NCI-H2196 treated with DMSO at 0.1 percent for 48 hours (cell line): ENCODE measurements around the gene OR12D3.
"Not testable (repeated sequence)": the region's sequence is repeated elsewhere in the genome, so short reads cannot be mapped to it uniquely, and the experiment has no call there.

Experiments
- DNase-seq: peaks from one replicate; lab custom pipeline; 2025; ENCODE audit not compliant: unreplicated experiment; lab: John Stamatoyannopoulos, UW

Gene OR12D3, protein sequence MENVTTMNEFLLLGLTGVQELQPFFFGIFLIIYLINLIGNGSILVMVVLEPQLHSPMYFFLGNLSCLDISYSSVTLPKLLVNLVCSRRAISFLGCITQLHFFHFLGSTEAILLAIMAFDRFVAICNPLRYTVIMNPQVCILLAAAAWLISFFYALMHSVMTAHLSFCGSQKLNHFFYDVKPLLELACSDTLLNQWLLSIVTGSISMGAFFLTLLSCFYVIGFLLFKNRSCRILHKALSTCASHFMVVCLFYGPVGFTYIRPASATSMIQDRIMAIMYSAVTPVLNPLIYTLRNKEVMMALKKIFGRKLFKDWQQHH

DNA sequence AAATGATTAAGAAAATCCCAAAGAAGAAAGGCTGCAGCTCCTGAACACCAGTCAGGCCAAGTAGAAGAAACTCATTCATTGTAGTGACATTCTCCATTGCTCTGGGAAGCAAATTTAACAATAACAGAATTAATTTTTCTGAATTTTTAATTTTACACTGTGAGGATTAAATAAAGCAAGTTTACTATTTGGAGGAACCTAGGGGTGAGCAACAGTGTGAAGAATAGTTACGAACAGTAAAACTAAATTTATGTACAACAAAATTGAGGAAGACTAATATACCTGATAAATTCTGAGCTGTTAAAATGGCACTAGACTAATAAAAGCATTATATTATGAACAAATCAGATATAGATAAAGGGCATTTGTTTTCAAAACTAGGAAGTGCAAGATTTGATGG is at the start of gene OR12D3:
TSS of gene OR12D3 (minus strand) at position 101 of the 400 bp plus-strand sequence. CDS start at position 97, 4 bp downstream.
- no peak for DNase-seq

GRCh38 chr6:29424575-29424974 is 49.5 kb upstream of the OR12D3 start:
- no peak for DNase-seq

DNA sequence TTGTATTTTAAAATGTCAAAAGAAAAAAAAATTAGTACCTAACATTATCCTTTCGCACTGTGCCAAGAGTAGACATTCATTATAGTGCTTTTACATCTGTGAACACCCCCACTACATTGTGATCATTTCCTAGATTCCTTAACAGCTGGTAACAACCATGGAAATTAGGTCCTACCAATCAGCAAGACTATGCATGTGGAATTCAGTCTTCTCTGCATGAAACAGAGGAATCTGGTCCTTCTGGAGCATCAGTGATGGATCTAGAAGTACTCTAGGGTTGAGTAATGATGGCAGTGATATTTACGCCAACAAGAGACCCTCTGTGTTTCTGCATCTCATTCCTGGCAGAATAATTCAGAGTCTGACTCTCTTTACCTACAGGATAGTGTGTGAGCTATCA is 49.1 kb upstream of the OR12D3 start:
- no peak for DNase-seq

- no peak for DNase-seq
These were observed 44.4 kb upstream of the OR12D3 start for GRCh38 chr6:29419516-29419915.

- DNase-seq = no peak
These were observed 39.5 kb upstream of the OR12D3 start, which contains the start of gene OR12D1 for GRCh38 chr6:29414588-29414987. Gene OR12D1, plus strand, starts transcription at chr6:29414928.

- DNase-seq = no peak
These were observed 28.7 kb upstream of the OR12D3 start for GRCh38 chr6:29403801-29404200.

DNA sequence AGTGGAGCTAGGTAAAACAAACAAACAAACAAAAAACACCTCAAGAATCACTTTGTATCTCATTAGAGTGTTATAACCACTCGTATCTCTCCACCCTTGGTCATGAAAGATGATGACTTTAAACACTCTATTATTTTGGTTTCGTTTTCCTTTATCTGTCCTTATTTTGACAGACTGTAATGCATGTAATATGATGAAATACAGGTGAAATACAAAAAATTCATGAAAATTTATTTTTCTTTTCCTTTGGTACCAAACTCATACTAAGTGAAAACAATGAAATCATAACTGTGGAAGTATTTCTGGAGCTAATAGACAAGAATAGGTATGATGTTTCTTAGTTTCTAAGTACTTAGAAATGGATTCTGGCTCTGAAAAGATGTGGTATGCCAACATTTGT is 24.4 kb upstream of the OR12D3 start:
- DNase-seq = no peak

DNA sequence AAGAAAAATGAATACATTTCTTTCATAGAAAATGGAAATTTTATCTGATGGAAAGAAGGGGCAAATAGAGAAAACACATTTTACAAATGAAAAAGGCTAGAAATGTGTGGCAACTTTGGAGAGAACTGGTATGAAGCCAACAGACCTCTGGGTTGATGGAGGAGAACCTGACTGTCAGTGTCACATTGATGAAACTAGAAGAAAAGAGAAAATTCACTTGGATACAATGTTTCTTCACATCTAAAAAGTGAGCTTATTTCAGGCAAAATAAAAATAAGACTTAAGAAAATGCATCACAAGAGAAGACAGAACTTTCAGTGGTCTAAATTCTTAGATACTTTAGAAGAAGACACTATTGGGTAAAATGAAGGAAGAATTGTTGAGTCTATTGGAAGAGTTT is 20.2 kb upstream of the OR12D3 start, which contains the start of gene OR12D2:
TSS of gene OR12D2 (plus strand) at position 301 of the 400 bp plus-strand sequence. CDS start 1,069 bp downstream, outside the sequence.
- no peak for DNase-seq

DNA sequence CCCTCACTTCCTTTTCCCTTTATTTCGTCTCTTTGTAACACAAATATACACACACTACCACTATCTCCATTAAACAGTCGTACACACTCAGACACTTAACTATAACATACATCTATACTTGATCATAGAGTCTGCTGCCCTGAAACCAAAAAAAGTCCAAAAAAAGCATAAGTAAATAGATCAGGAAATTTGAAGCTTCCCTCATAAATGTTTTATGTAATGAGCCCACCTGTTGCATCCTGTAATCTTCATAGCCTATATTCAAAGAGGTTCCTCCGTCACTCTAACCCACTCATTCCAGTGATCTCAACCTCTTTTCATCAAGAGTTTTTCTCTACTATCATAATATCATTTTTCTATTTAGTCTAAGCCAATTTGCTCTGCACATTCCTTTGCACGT is 13.4 kb upstream of the OR12D3 start:
- DNase-seq = no peak

DNA sequence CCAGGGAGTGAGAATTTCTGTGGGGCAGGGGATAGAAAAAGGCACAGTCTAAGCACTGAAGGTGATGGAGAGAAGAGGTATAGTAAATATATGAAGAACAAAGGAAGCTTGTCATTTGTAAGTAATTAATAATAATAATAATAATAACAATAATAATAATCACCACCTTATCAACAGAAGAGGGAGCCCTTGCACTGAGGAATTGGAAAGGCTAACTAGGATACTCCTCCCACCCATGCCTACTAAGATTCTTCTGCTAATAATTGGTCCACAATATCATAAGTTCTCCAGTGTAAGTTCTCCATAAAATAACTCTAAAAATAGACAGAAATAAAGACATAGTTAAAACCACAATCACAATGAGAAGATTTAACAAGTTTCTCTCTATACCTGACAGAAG is 912 bp upstream of the OR12D3 start:
- DNase-seq = no peak

DNA sequence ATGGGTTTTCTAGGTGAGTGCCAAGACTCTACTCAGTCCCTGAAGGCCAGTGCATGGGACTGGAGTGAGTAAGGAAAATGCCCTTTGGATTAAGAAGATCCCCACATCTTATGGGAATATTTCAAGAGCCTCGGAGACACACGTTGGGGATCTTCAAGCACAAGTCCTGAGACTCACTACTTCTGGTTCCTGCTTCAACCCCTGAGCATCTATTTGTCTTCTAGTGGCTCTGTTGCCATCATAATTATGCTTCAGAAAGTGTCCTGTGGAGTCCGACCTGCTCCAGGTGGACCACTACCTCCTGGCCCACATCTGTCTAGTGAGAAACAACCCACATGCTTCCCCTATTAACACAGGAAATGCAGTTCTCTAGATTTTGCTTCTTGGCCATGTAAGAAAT is 6.3 kb downstream of the OR12D3 start, which contains the start of gene OR5V1:
TSS of gene OR5V1 (minus strand) at position 101 of the 400 bp plus-strand sequence. CDS start 12,670 bp downstream, outside the sequence.
- DNase-seq = no peak

DNA sequence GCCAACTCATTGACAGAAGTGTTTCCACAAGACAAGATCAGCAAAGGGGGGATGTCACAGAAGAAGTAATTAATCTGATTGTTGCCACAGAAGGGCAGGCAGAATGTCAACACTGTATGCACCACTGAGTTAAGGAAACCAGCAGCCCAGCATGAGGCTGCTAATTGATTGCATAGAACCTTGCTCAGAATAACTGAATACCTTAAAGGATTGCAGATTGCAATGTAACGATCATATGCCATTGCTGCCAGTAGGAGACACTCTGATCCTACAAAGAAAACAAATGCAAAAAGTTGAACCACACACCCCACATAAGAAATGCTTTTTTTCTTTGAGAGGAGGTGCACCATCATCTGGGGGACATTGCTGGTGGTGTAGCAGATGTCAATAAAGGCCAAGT is 19.5 kb downstream of the OR12D3 start:
- DNase-seq = no peak

- no peak for DNase-seq
These were observed 20.1 kb downstream of the OR12D3 start for GRCh38 chr6:29354980-29355379.

DNA sequence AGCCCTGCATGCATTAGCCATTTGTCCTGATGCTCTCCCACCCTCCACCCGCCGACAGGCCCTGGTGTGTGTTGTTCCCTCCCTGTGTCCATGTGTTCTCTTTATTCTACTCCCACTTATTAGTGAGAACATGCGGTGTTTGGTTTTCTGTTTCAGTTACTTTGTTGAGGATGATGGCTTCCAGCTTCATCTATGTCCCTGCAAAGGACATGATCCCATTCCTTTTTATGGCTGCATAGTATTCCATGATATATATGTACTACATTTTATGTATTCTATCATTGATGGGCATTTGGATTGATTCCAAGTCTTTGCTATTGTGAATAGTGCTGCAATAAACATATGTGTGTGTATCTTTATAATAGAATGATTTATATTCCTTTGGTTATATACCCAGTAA is 25.7 kb downstream of the OR12D3 start:
- DNase-seq = not testable (repeated sequence)

DNA sequence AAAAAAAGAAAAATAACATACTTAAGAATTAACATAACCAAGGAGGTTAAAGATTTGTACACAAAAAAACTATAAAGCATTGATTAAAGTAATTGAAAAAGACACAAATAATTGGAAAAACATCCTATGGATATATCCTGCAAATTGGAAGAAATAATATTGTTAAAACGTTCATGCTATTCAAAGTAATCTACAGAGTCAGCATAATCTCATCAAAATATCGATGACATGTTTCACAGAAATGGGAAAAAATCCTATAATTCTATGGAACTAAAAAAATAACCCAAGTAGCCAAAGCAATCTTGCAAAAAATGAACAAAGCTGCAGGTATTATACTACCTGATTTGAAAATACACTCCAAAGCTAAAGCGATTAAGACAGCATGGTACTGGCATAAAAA is 29.7 kb downstream of the OR12D3 start:
- DNase-seq = no peak

DNA sequence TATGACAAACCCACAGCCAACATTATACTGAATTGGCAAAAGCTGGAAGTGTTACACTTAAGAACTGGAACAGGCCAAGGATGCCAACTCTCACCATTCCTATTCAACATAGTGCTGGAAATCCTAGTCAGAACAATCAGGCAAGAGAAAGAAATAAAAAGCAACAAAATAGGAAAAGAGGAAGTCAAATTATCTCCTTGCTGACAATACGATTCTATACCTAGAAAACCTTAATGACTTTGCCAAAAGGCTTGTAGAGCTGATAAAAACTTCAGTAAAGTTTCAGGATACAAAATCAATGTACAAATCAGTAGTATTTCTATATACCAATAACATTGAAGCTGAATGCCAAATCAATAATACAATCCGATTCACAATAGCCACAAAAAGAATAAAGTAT is 38.8 kb downstream of the OR12D3 start:
- no peak for DNase-seq

DNA sequence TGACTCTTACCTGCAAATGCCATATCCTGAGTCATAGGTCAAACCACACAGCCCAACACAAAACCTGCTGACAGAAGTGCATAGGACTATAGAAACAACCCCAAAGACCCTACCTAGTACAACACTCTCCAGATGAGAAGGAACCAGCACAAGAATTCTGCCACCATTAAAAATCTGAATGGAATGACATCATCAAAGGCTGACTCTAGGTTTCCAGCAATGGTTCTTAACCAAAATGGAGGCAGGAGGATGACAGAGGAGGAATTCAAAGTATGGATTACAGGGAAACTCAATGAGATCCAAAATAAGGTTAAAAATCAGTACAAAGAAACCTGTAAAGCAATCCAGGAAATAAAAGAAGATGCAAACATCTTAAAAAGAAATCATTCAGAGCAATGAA is 42.4 kb downstream of the OR12D3 start:
- DNase-seq = no peak

DNA sequence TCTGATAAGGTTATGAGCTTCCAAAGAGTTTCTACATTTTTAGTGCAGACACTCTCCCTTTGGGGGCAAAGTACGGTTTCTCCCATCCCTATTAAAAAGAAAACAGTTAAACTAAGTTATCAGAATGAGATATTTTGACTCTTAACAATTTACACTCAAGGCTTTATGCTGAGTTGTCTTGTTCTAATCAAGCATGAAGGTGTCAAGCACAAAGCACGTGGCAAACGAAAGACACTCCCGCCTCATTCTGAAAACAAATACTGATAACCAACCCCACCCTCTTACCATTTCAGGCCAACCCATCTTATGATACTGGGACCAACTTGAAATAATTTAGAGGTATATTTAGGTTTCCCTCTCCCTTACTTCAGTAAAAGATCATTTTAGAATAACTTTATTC is 49.3 kb downstream of the OR12D3 start:
- no peak for DNase-seq
